K562 (cell line): ENCODE data around the gene FN3KRP. TPM values are rescaled to one million over a fixed set of nuclear protein-coding genes. Genes with fewer than 3 reads are reported as not detected.
A peak's percentile ranks its signal among the peaks of the same experiment; 100 is the strongest.

Experiments used
- ATAC-seq: fragments of 200-7000 bp; cut with Tn5 transposase; 3 replicates; pipeline ENCODE4 v1.9.1; 2020; ENCODE audit warnings: moderate library complexity
- BruUV-seq: library from RNA; stranded (reverse); fragments of 400-500 nt; replicated peaks from 2 replicates; lab custom pipeline; 2021; lab: Mats Ljungman, UMichigan
- CTCF ChIA-PET: fragments of 300-600 bp; formaldehyde crosslinking; extraction: SDS; loops from one replicate; lab custom pipeline; 2021; ENCODE audit warnings: low intra/inter-chr PET ratio; lab: Yijun Ruan, JAX
- POLR2A ChIA-PET: fragments of 300-600, 350-650 bp; sonication (Branson Sonifier 250); formaldehyde crosslinking; extraction: SDS; loops from one replicate; lab custom pipeline; 2021; ENCODE audit warnings: antibody characterized with exemption, inconsistent platforms; lab: Yijun Ruan, JAX
- DNase-seq, 4 experiments: peaks; one replicate each; pipeline versions ENCODE4 v3.0.0 to v3.0.0-alpha.2; 2011 to 2018; ENCODE audit warnings: low spot score in 3 of 4, mixed read lengths in 3 of 4; ENCODE audit errors: extremely low read depth in 1 of 4
- FAIRE-seq: peaks from 2 replicates; lab custom pipeline; 2011; peaks lifted over from hg19 to GRCh38; lab: Jason Lieb, UNC
- H2AFZ ChIP-seq: 2 replicates; pipeline ENCODE4 v1.6.0; 2011; ENCODE audit warnings: low read depth, low read length, control low read depth, inconsistent platforms
- H3K27ac ChIP-seq: fragments of 200-600 bp; 3 replicates; pipeline ENCODE4 v1.8.0; 2011; ENCODE audit warnings: low read depth, mild to moderate bottlenecking, control low read depth, inconsistent platforms, low read length, moderate library complexity, mixed read lengths; ENCODE audit errors: extremely low read depth
- H3K27me3 ChIP-seq, 2 experiments: fragments of 300-600 bp in 1 of 2; 2 replicates in 1 of 2; 3 replicates in 1 of 2; pipeline versions ENCODE4 v1.6.0 to v1.8.0; 2011; ENCODE audit warnings: inconsistent platforms in 2 of 2, low read length in 2 of 2, mild to moderate bottlenecking in 1 of 2, mixed read lengths in 1 of 2, moderate library complexity in 1 of 2; ENCODE audit not compliant: control insufficient read depth in 2 of 2, insufficient read depth in 2 of 2
- H3K36me3 ChIP-seq: fragments of 300-600 bp; 3 replicates; pipeline ENCODE4 v1.8.0; 2011; ENCODE audit warnings: mild to moderate bottlenecking, low read length, inconsistent platforms; ENCODE audit not compliant: control insufficient read depth, insufficient read depth
- H3K4me1 ChIP-seq, 2 experiments: fragments of 200-600 bp in 1 of 2; replicated peaks in 1 of 2; 2 replicates in 1 of 2; 3 replicates in 1 of 2; pipeline versions ENCODE4 v1.5.1 to v1.8.0; 2011; ENCODE audit warnings: inconsistent platforms in 2 of 2, low read length in 2 of 2, mild to moderate bottlenecking in 1 of 2, mixed read lengths in 1 of 2, moderate library complexity in 1 of 2; ENCODE audit not compliant: control insufficient read depth in 2 of 2, insufficient read depth in 2 of 2
- H3K4me2 ChIP-seq: 2 replicates; pipeline ENCODE4 v1.6.1; 2011; ENCODE audit warnings: low read length, control low read depth, inconsistent platforms, mixed read lengths; ENCODE audit not compliant: insufficient read depth
- H3K4me3 ChIP-seq: fragments of 200-600 bp; sonication (generic), shearing (Covaris generic); 2 replicates; pipeline ENCODE4 v1.5.1; 2016; ENCODE audit warnings: control low read depth, inconsistent platforms
- H3K79me2 ChIP-seq: fragments of 200-600 bp; 3 replicates; pipeline ENCODE4 v1.8.0; 2011; ENCODE audit warnings: low read length, inconsistent platforms; ENCODE audit not compliant: control insufficient read depth, insufficient read depth
- H3K9ac ChIP-seq, 2 experiments: 2 replicates each; pipeline versions ENCODE4 v1.6.0 to v1.6.1; 2011; ENCODE audit warnings: low read depth in 2 of 2, low read length in 2 of 2, control low read depth in 1 of 2, inconsistent platforms in 1 of 2, mild to moderate bottlenecking in 1 of 2, mixed read lengths in 1 of 2; ENCODE audit not compliant: insufficient read depth in 1 of 2
- H3K9me1 ChIP-seq: one replicate; pipeline ENCODE4 v1.6.0; 2011; ENCODE audit warnings: inconsistent platforms, mild to moderate bottlenecking, low read length, moderate library complexity; ENCODE audit not compliant: control insufficient read depth, insufficient read depth
- H3K9me3 ChIP-seq: replicated peaks from 2 replicates; pipeline ENCODE4 v1.5.1; 2011; ENCODE audit warnings: low read depth, low read length, inconsistent platforms; ENCODE audit not compliant: control insufficient read depth, insufficient read depth
- H4K20me1 ChIP-seq: replicated peaks from 2 replicates; pipeline ENCODE4 v1.6.1; 2011; ENCODE audit warnings: low read length, inconsistent platforms, mixed read lengths; ENCODE audit not compliant: control insufficient read depth, insufficient read depth
- E2F6 ChIP-seq, 2 experiments: IDR thresholded peaks; 2 replicates each; pipeline ENCODE4 v1.6.1; 2011; ENCODE audit warnings: borderline replicate concordance in 1 of 2, control low read depth in 1 of 2, low read depth in 1 of 2, low read length in 1 of 2, mild to moderate bottlenecking in 1 of 2, mixed read lengths in 1 of 2, moderate library complexity in 1 of 2; ENCODE audit not compliant: insufficient read depth in 1 of 2, insufficient read length in 1 of 2, poor library complexity in 1 of 2, severe bottlenecking in 1 of 2; ENCODE audit errors: extremely low read depth in 1 of 2
- FOSL1 ChIP-seq: fragments of 200-800 bp; sonication (Bioruptor generic); conservative IDR thresholded peaks from 2 replicates; pipeline ENCODE4 v1.6.1; 2016; ENCODE audit warnings: missing genetic modification characterization, missing compliant biosample characterization
- HNRNPL ChIP-seq: fragments of 200-400 bp; formaldehyde crosslinking; IDR thresholded peaks from 2 replicates; pipeline ENCODE4 v1.6.1; 2017; ENCODE audit warnings: low read depth, mild to moderate bottlenecking, low read length
- IRF2 ChIP-seq: sonication (generic); formaldehyde crosslinking; IDR thresholded peaks from 2 replicates; pipeline ENCODE4 v1.8.1; 2022; ENCODE audit warnings: mild to moderate bottlenecking, missing genetic modification reagents
- LARP7 ChIP-seq: fragments of 450-650 bp; IDR thresholded peaks from 2 replicates; pipeline ENCODE4 v1.6.1; 2016
- MAZ ChIP-seq, 2 experiments: fragments of 450-650 bp in 1 of 2; sonication (generic) in 1 of 2; formaldehyde crosslinking; IDR thresholded peaks in 1 of 2; conservative IDR thresholded peaks in 1 of 2; 2 replicates each; pipeline versions ENCODE4 v1.4.0 to v1.5.0; 2020; ENCODE audit warnings: mild to moderate bottlenecking in 1 of 2, missing genetic modification reagents in 1 of 2
- POLR3G ChIP-seq: IDR thresholded peaks from 2 replicates; pipeline ENCODE4 v1.6.1; 2011; ENCODE audit not compliant: insufficient read length, insufficient replicate concordance; ENCODE audit errors: extremely low read depth
- PPARD ChIP-seq: fragments of 250-450 bp; sonication (Bioruptor Pico); IDR thresholded peaks from 2 replicates; pipeline ENCODE4 v1.8.0; 2022; ENCODE audit warnings: inconsistent platforms, mild to moderate bottlenecking, moderate library complexity
- PTTG1 ChIP-seq: fragments of 450-650 bp; IDR thresholded peaks from 2 replicates; pipeline ENCODE4 v1.6.1; 2016; ENCODE audit warnings: low read depth, mild to moderate bottlenecking, missing genetic modification characterization, missing compliant biosample characterization
- RBM34 ChIP-seq: fragments of 200-400 bp; formaldehyde crosslinking; IDR thresholded peaks from 2 replicates; pipeline ENCODE4 v1.6.1; 2018; ENCODE audit warnings: low read length, borderline replicate concordance; ENCODE audit not compliant: insufficient read depth
- ZNF324 ChIP-seq: fragments of 250-450 bp; sonication (Bioruptor Pico); IDR thresholded peaks from 2 replicates; pipeline ENCODE4 v1.4.0; 2020; ENCODE audit warnings: mild to moderate bottlenecking
- ZNF408 ChIP-seq: fragments of 250-450 bp; sonication (Bioruptor Pico); IDR thresholded peaks from 2 replicates; pipeline ENCODE4 v1.4.0; 2020; ENCODE audit warnings: low read depth, mild to moderate bottlenecking, moderate library complexity
- ZNF512 ChIP-seq: IDR thresholded peaks from 2 replicates; pipeline ENCODE4 v1.6.1; 2016; ENCODE audit warnings: missing genetic modification characterization, missing compliant biosample characterization
- ZNF740 ChIP-seq, 3 experiments: fragments of 200-800 bp in 1 of 3; sonication (Bioruptor generic) in 1 of 3; sonication (generic) in 1 of 3; formaldehyde crosslinking in 1 of 3; IDR thresholded peaks; 2 replicates each; pipeline versions ENCODE4 v1.6.1 to v1.8.0; 2016 to 2022; ENCODE audit warnings: mild to moderate bottlenecking in 2 of 3, missing compliant biosample characterization in 2 of 3, missing genetic modification characterization in 2 of 3, missing genetic modification reagents in 1 of 3
- WGBS: fragments of 100-300 bp; shearing (Covaris generic); methylation state at CpG from one replicate; pipeline ENCODE4 v1.1.6; 2016; ENCODE audit warnings: low coverage, mixed read lengths; ENCODE audit not compliant: insufficient coverage; ENCODE audit errors: missing lambda C conversion rate; 5-methylcytosine and 5-hydroxymethylcytosine counted together
- in situ Hi-C: fragments of 300-500 bp; cut with MboI; formaldehyde crosslinking; loops from 4 replicates; pipeline ENCODE4 v1.15.0; 2018; ENCODE audit warnings: inconsistent platforms, mixed read lengths
- intact Hi-C: fragments of 100-400 bp; cut with micrococcal nuclease; formaldehyde crosslinking; loops from 2 replicates; pipeline ENCODE4 v1.14.2; 2022
- polyA plus RNA-seq, 8 experiments: library from polyadenylated mRNA; depleted of rRNA in 4 of 8; stranded (reverse) in 5 of 8; unstranded in 3 of 8; fragments of >200 nt; fragmentation: Nextera tagmentation in 2 of 8; fragmentation: Illumina TruSeq in 1 of 8; extraction: Ambion mirVana in 2 of 8; extraction: Trizol in 1 of 8; gene quantifications; 2 replicates each; pipeline versions ENCODE4 v1.2.1 to v1.2.3, GENCODE V29; 2011 to 2014; ENCODE audit warnings: inconsistent platforms in 1 of 8, missing spikeins in 1 of 8
- total RNA-seq, 7 experiments: library from RNA; depleted of rRNA in 6 of 7; stranded (reverse); fragments of >200 nt in 6 of 7; fragmentation: Illumina TruSeq in 2 of 7; extraction: Trizol in 2 of 7; gene quantifications; 2 replicates each; pipeline versions ENCODE4 v1.2.1 to v1.2.3, GENCODE V29; 2011 to 2021; ENCODE audit warnings: low replicate concordance in 1 of 7

FN3KRP gene
- total and polyA plus RNA-seq, 9 of the 15 experiments (the other 6 are each of a cell fraction or from before 2014, with no cell fraction given): 2.0 to 32.1 (median 24.9) TPM

- no peak for TF ChIP-seq ZNF512 (tag)
- peak; percentile 69 to 89 for TF ChIP-seq E2F6 (IDR thresholded peaks at IDR 0.05; ENCODE audit: borderline replicate concordance in 1 of 2, extremely low read depth in 1 of 2, insufficient read depth in 1 of 2, insufficient read length in 1 of 2, low read depth in 1 of 2, low read length in 1 of 2, poor library complexity in 1 of 2, severe bottlenecking in 1 of 2)
Measured at GRCh38 chr17:82698065-82698973, 18.2 kb upstream of the FN3KRP start, which contains the start of gene RAB40B (continued).

- Histone ChIP-seq H3K36me3 (no peaks in the 10 kb centered on the region), H3K9ac (peak overlapping the region in 1 of 2 experiments; percentile 91; a peak in 2 of 4 replicates), H3K9me1 (peaks cover 3% of the 10 kb centered on the region), H3K4me1 (peaks cover 0 to 47% of the 10 kb centered on the region in 2 experiments; a peak in 3 of 5 replicates), H3K79me2 (no peaks in the 10 kb centered on the region), H3K27ac (no peak overlapping the region), H3K27me3 (peaks cover 0 to 6% of the 10 kb centered on the region in 2 experiments; a peak in 2 of 5 replicates), H4K20me1 (0 out of 2 replicates have a peak, but pooled peaks cover 2% of the 10 kb centered on the region), H2AFZ (peak overlapping the region; percentile 92), H3K4me2 (peak overlapping the region; percentile 80), H3K9me3 (peaks cover 8% of the 10 kb centered on the region), H3K4me3 (peak overlapping the region; percentile 53)
- ChIA-PET POLR2A (no interaction called here), CTCF (no interaction called here)
- peak in 1 of 4 experiments; percentile 23 for DNase-seq
- 15% methylated on average over 25 of the region's 45 CpGs for WGBS
- peak; percentile 36 for ATAC-seq
- BruUV-seq: no TSS peak
- FAIRE-seq: no peak
- intact Hi-C loops: no loop called here
- in situ Hi-C loops: no loop called here
- TF ChIP-seq PTTG1 (tag) (no peak), ZNF408 (CRISPR knock-in tag) (no peak), LARP7 (no peak), PPARD (CRISPR knock-in tag) (no peak), ZNF324 (no peak), ZNF740 (CRISPR knock-in tag; IDR thresholded peaks at IDR 0.05) (0 out of 2 replicates have a peak, but pooled peaks have one; percentile 53), ZNF740 (tag; IDR thresholded peaks at IDR 0.05) (no peak), MAZ (CRISPR knock-in tag; conservative IDR thresholded peaks at IDR 0.05 in 1 of 2, IDR thresholded peaks at IDR 0.05 in 1 of 2) (peak in 1 of 2 experiments; percentile 36; a peak in 1 of 4 replicates), HNRNPL (no peak), RBM34 (no peak), POLR3G (no peak), IRF2 (CRISPR knock-in tag) (no peak), FOSL1 (no peak)
Measured at GRCh38 chr17:82698974-82699442, 17.5 kb upstream of the FN3KRP start.
